CD14-positive monocyte (primary cell): ENCODE data around the gene ACSL3. TPM values are rescaled to one million over a fixed set of nuclear protein-coding genes. Genes with fewer than 3 reads are reported as not detected.

ENCODE experiments used
- DNase-seq, 3 donors: peaks; one replicate each; pipeline ENCODE4 v3.0.0-alpha.2; 2011 to 2022
- H2AFZ ChIP-seq: 2 replicates; pipeline ENCODE4 v1.6.0; 2012; ENCODE audit warnings: mild to moderate bottlenecking, low read depth, low read length, inconsistent platforms; ENCODE audit not compliant: insufficient read depth, poor library complexity, severe bottlenecking
- H3K27ac ChIP-seq, 2 donors: 1 replicate in 1 of 2; 2 replicates in 1 of 2; pipeline ENCODE4 v1.5.1; 2012 to 2013; ENCODE audit warnings: low read length in 2 of 2, control low read depth in 1 of 2, inconsistent platforms in 1 of 2, low read depth in 1 of 2, mild to moderate bottlenecking in 1 of 2
- H3K27me3 ChIP-seq, 2 donors: one replicate each; pipeline versions ENCODE4 v1.6.0 to v1.6.1; 2011 to 2013; ENCODE audit warnings: low read length in 2 of 2; ENCODE audit not compliant: control insufficient read depth in 2 of 2, insufficient read depth in 2 of 2
- H3K36me3 ChIP-seq, 2 donors: replicated peaks in 1 of 2; 1 replicate in 1 of 2; 2 replicates in 1 of 2; pipeline versions ENCODE4 v1.5.1 to v1.6.1; 2012 to 2013; ENCODE audit warnings: low read length in 2 of 2, control low read depth in 1 of 2, inconsistent platforms in 1 of 2, mild to moderate bottlenecking in 1 of 2; ENCODE audit not compliant: insufficient read depth in 2 of 2, control insufficient read depth in 1 of 2
- H3K4me1 ChIP-seq, 2 donors: 1 replicate in 1 of 2; 2 replicates in 1 of 2; pipeline versions ENCODE4 v1.5.1 to v1.6.1; 2012 to 2013; ENCODE audit warnings: low read length in 2 of 2, control low read depth in 1 of 2, inconsistent platforms in 1 of 2, mild to moderate bottlenecking in 1 of 2, moderate library complexity in 1 of 2; ENCODE audit not compliant: insufficient read depth in 2 of 2, control insufficient read depth in 1 of 2
- H3K4me2 ChIP-seq: replicated peaks from 2 replicates; pipeline ENCODE3; 2012; ENCODE audit warnings: low read length, moderate library complexity, mild to moderate bottlenecking; ENCODE audit not compliant: poor library complexity, severe bottlenecking; ENCODE audit errors: extremely low read depth
- H3K4me3 ChIP-seq, 3 experiments: fragments of 200-600 bp in 1 of 3; sonication (generic) in 1 of 3; replicated peaks in 1 of 3; 1 replicate in 2 of 3; 2 replicates in 1 of 3; pipeline ENCODE4 v1.5.1; 2011 to 2013; ENCODE audit warnings: low read length in 3 of 3, mild to moderate bottlenecking in 3 of 3, control low read depth in 2 of 3, low read depth in 2 of 3, inconsistent platforms in 1 of 3, moderate library complexity in 1 of 3
- H3K79me2 ChIP-seq: 2 replicates; pipeline ENCODE4 v1.6.0; 2012; ENCODE audit warnings: mild to moderate bottlenecking, control low read depth, inconsistent platforms, low read length, moderate library complexity; ENCODE audit not compliant: insufficient read depth
- H3K9ac ChIP-seq: 2 replicates; pipeline ENCODE4 v1.6.0; 2017; ENCODE audit warnings: low read length, mild to moderate bottlenecking; ENCODE audit not compliant: insufficient read depth, poor library complexity, severe bottlenecking
- H3K9me3 ChIP-seq, 2 donors: replicated peaks in 1 of 2; 1 replicate in 1 of 2; 2 replicates in 1 of 2; pipeline versions ENCODE4 v1.5.1 to v1.6.1; 2012 to 2013; ENCODE audit warnings: low read length in 2 of 2, control low read depth in 1 of 2; ENCODE audit not compliant: control insufficient read depth in 1 of 2, insufficient read depth in 1 of 2
- H4K20me1 ChIP-seq: 2 replicates; pipeline ENCODE4 v1.6.0; 2012; ENCODE audit warnings: mild to moderate bottlenecking, low read length, control low read depth, moderate library complexity; ENCODE audit not compliant: insufficient read depth
- H3K27ac Mint-ChIP-seq, 7 donors: one replicate each; pipeline ENCODE4 v1.8.0; 2020; ENCODE audit warnings: mild to moderate bottlenecking in 7 of 7, mixed read lengths in 7 of 7, moderate library complexity in 6 of 7, inconsistent platforms in 2 of 7
- H3K27me3 Mint-ChIP-seq, 3 donors: one replicate each; pipeline ENCODE4 v1.8.0; 2021 to 2022; ENCODE audit warnings: low read depth in 3 of 3, mild to moderate bottlenecking in 3 of 3, mixed read lengths in 3 of 3, moderate library complexity in 3 of 3, inconsistent platforms in 1 of 3
- H3K36me3 Mint-ChIP-seq, 2 donors: one replicate each; pipeline ENCODE4 v1.8.0; 2020; ENCODE audit warnings: mixed read lengths in 2 of 2, inconsistent platforms in 1 of 2, mild to moderate bottlenecking in 1 of 2
- H3K4me1 Mint-ChIP-seq: one replicate; pipeline ENCODE4 v1.8.0; 2020; ENCODE audit warnings: mild to moderate bottlenecking, mixed read lengths
- H3K4me3 Mint-ChIP-seq, 2 donors: one replicate each; pipeline ENCODE4 v1.8.0; 2020; ENCODE audit warnings: mild to moderate bottlenecking in 2 of 2, mixed read lengths in 2 of 2, moderate library complexity in 1 of 2
- H3K9me3 Mint-ChIP-seq, 7 donors: one replicate each; pipeline ENCODE4 v1.8.0; 2020 to 2022; ENCODE audit warnings: mixed read lengths in 7 of 7, mild to moderate bottlenecking in 6 of 7, moderate library complexity in 6 of 7, inconsistent platforms in 2 of 7
- CTCF ChIP-seq: fragments of 200-600 bp; IDR thresholded peaks from one replicate; pipeline ENCODE4 v1.8.0; 2022; ENCODE audit warnings: antibody characterized with exemption, mild to moderate bottlenecking
- WGBS: methylation state at CpG from one replicate; pipeline ENCODE4 v1.1.5; 2013; ENCODE audit warnings: missing lambda C conversion rate; ENCODE audit not compliant: insufficient coverage; 5-methylcytosine and 5-hydroxymethylcytosine counted together
- intact Hi-C, 2 donors: fragments of 100-400 bp; cut with micrococcal nuclease; formaldehyde crosslinking; loops; one replicate each; pipeline versions ENCODE4 v1.15.0 to v1.15.1; 2023
- polyA plus RNA-seq, 3 donors: library from polyadenylated mRNA; depleted of rRNA in 1 of 3; unstranded in 2 of 3; stranded (reverse) in 1 of 3; fragments of 300-500 nt in 2 of 3; fragments of >200 nt in 1 of 3; fragmentation: Illumina TruSeq in 2 of 3; gene quantifications; 1 replicate in 2 of 3; 2 replicates in 1 of 3; pipeline ENCODE4 v1.2.3, GENCODE V29; 2012 to 2021

The ACSL3 gene
- polyA plus RNA-seq, 3 donors = 8.8 to 24.4 (median 19.9) TPM

GRCh38 chr2:222830164-222830563 is 30.7 kb upstream of the ACSL3 start:
- H3K27ac ChIP-seq = no peak overlapping the region
- Mint-ChIP-seq H3K4me1 (peaks cover 5% of the 10 kb centered on the region), H3K27ac (no peak overlapping the region), H3K36me3 (no peaks in the 10 kb centered on the region), H3K27me3 (peaks cover 0 to 1% (median 1%) of the 10 kb centered on the region in 3 donors), H3K9me3 (no peaks in the 10 kb centered on the region), H3K4me3 (no peak overlapping the region)
- 83% methylated on average over 1 of the region's 3 CpGs for WGBS
- no peak overlapping the region for H2AFZ ChIP-seq
- TF ChIP-seq CTCF = no peak
- H3K27me3 ChIP-seq = no peaks in the 10 kb centered on the region
- H3K4me3 ChIP-seq = no peak overlapping the region
- no peaks in the 10 kb centered on the region for H3K36me3 ChIP-seq
- no peak overlapping the region for H3K9ac ChIP-seq
- no peak for DNase-seq
- no peaks in the 10 kb centered on the region for H4K20me1 ChIP-seq
- intact Hi-C loops = no loop called here
- H3K79me2 ChIP-seq = no peaks in the 10 kb centered on the region
- H3K4me2 ChIP-seq = no peak overlapping the region
- no peaks in the 10 kb centered on the region for H3K9me3 ChIP-seq
- H3K4me1 ChIP-seq = no peaks in the 10 kb centered on the region

- no peak overlapping the region for H3K27ac Mint-ChIP-seq
- H4K20me1 ChIP-seq = no peaks in the 10 kb centered on the region
- H3K4me2 ChIP-seq = no peak overlapping the region
- no peak for DNase-seq
- H3K36me3 ChIP-seq = no peaks in the 10 kb centered on the region
- H3K9me3 ChIP-seq = no peaks in the 10 kb centered on the region
- H3K79me2 ChIP-seq = no peaks in the 10 kb centered on the region
- H3K4me3 ChIP-seq = no peak overlapping the region
- no peak overlapping the region for H3K9ac ChIP-seq
- H3K27me3 Mint-ChIP-seq = peaks cover 0 to 1% (median under 1%) of the 10 kb centered on the region in 3 donors
- H2AFZ ChIP-seq = no peak overlapping the region
- H3K4me3 Mint-ChIP-seq = no peak overlapping the region
- H3K9me3 Mint-ChIP-seq = no peaks in the 10 kb centered on the region
- H3K36me3 Mint-ChIP-seq = no peaks in the 10 kb centered on the region
- no peaks in the 10 kb centered on the region for H3K27me3 ChIP-seq
- H3K27ac ChIP-seq = no peak overlapping the region
- peaks cover 7% of the 10 kb centered on the region for H3K4me1 Mint-ChIP-seq
- no CpG with 5 or more reads among the region's 2 CpGs for WGBS
- intact Hi-C loops = no loop called here
- H3K4me1 ChIP-seq = no peaks in the 10 kb centered on the region
- no peak for TF ChIP-seq CTCF
These were observed 27.4 kb upstream of the ACSL3 start for GRCh38 chr2:222833410-222833809.
